ELR (cell line): ENCODE results near the gene SDF2L1.
"Not testable (repeated sequence)": the region's sequence is repeated elsewhere in the genome, so short reads cannot be mapped to it uniquely, and the experiment has no call there.

Source experiments
- DNase-seq: peaks from one replicate; pipeline ENCODE4 v3.0.0-alpha.2; 2015; ENCODE audit warnings: low read depth

The SDF2L1 gene, protein sequence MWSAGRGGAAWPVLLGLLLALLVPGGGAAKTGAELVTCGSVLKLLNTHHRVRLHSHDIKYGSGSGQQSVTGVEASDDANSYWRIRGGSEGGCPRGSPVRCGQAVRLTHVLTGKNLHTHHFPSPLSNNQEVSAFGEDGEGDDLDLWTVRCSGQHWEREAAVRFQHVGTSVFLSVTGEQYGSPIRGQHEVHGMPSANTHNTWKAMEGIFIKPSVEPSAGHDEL

DNA sequence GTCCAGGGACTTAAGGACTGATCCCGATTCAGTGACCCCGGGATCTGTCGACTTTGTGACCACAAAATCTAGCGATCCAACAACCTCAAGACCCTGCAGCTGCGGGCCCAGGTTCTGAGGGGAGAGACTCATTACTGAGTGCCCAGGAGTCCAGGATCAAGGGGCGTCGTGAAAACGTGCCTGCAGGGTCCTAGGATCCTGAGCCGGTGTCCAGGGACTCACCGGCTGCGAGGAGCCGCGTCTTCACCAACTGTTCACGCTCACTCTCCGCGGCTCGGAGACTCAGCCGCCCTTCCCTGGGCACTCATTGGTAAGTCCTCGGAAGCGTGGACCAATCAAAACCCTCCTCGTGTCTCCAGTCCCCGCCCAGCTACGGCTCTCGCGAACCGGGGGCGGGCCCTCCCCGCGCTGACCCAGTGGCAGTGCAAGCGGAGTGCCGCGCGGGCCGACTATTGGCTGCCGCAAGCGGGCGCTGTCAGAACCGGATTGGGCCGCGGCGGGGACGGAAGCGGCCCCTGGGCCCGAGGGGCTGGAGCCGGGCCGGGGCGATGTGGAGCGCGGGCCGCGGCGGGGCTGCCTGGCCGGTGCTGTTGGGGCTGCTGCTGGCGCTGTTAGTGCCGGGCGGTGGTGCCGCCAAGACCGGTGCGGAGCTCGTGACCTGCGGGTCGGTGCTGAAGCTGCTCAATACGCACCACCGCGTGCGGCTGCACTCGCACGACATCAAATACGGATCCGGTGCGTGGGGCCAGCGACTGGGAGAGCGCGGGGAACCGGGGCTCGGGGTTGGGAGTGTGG, at the start of gene SDF2L1:
Gene SDF2L1 (plus strand): TSS at position 514 of the 795 bp plus-strand sequence. CDS start 35 bp downstream, at position 549.
- peak; percentile 99 for DNase-seq

DNA sequence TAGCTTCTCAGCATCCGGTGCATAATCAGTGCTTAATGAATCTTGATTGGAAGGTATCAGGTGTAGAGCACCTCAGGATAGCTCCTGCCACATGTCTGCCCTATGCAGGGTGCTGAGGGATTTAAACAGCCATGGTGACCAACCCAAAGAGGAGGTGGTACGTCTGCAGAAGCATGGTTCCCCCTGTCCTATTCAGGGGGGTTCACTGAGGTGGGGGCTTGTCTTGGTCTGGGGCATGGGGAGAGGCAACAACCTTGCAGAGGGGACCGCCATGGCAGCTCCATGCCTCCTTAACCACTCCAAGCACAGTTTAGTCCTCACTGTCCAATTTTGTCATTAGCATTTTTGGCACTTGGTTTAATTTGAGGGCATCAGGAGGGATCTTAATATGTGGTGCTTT, 49.7 kb upstream of the SDF2L1 start:
- DNase-seq = no peak

DNA sequence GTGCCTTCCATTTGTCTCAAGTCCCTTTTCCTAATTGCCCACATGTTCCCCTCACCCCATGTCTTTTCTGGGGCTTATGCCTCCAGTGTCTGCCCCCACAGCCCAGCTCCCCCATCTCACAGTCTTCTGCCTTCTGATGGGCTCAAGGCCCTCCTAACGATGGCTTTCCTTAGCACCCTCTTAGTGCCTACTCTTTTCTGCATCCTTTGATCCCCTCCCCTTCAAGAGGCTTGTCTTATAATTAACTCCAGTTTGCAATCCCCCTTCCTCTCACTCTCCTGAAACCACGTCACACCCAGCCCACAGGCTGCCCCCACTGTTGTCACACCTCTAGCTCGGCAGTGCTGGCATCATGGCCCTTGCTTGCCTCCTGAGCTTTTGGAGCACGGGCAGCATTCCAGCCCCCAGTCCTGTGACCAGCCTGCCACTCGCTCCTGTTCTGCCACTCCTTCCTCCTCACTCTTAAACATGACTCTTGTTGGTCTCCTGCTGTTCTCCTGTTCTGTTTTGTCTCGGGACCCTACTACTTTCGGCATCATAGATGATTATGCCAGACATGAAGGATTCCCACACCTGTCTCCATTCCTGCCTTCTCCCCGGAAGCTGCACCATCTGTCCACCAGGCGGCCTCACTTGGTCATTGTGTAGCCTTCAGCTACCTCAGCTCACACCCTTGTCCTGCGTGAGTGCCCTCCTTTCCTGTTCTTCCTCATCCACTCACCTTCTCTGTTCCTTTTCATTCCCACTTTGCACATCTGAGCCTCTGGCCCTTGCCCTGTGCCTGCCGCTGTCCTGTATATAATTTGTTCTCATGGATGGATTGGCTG, 48.5 kb upstream of the SDF2L1 start:
- peak; percentile 35 for DNase-seq

DNA sequence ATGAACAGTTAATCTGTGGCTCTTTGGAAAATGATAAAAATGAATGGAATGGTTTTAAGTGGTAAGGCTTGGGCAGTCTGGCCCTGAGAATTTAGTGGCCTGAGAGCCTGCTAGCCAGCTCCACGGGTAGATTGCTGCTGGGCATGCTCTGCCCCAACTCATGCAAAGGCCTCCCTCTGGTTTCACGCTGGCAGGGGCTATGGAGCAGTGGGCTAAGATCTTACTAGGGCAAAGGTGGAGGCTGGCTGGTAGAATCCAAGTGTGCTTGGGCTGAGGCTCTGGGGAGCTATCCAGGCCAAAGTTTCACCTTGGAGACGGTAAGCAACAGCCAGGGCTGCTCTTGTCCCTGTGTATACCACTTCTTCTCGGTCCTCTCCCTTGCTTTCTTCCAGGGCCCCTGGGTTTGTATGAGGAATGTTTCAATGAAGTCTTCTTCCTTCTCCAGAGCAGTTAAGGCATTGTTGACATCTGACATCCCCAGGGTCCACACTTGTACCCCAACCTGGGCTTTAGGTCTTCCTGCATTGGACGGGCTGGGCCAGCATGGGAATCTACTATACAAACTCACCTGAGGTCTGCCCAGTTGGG, 47.1 kb upstream of the SDF2L1 start:
- DNase-seq = no peak

DNA sequence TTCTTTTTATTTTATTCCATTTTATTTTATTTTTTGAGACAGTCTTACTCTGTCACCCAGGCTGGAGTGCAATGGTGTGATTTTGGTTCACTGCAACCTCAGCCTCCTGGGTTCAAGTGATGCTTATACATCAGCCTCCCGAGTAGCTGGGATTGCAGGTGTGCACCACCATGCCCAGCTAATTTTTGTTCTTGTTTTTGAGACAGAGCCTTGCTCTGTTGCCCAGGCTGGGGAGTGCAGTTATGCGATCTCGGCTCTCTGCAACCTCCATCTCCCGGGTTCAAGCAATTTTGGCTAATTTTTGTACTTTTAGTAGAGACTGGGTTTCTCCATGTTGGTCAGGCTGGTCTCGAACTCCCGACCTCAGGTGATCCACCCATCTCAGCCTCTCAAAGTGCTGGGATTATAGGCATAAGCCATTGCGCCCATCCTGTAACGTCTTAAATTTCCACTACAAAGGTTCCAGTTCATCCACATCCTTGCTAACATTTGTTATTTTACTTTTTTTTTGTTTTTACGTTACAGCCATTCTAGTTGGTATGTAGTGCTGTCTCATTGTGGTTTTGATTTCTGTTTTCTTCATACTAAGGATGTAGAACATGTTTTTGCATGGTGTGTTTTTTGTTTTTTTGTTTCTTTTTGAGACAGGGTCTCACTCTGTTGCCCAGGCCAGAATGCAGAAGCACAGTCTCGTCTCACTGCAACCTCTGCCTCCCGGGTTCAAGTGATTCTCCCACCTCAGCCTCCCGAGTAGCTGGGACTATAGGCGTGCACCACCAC, 45.6 kb upstream of the SDF2L1 start:
- not testable (repeated sequence) for DNase-seq

DNA sequence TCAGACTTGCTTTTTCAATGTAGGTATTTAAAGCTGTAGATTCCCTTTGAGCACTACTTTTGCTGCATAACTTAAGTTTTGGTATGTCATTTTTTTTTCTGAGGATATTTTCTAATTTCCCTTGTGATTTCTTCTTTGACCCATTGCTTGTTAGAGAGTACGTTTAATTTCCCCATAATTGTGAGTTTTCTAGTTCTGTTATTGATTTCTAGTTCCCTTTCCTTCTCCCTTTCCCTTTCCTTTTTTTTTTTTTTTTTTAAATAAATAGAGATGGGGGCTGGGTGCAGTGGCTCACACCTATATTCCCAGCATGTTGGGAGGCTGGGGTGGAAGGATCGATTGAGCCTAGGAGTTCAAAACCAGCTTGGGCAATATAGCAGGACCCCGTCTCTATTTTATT, 43.8 kb upstream of the SDF2L1 start:
- no peak for DNase-seq

DNA sequence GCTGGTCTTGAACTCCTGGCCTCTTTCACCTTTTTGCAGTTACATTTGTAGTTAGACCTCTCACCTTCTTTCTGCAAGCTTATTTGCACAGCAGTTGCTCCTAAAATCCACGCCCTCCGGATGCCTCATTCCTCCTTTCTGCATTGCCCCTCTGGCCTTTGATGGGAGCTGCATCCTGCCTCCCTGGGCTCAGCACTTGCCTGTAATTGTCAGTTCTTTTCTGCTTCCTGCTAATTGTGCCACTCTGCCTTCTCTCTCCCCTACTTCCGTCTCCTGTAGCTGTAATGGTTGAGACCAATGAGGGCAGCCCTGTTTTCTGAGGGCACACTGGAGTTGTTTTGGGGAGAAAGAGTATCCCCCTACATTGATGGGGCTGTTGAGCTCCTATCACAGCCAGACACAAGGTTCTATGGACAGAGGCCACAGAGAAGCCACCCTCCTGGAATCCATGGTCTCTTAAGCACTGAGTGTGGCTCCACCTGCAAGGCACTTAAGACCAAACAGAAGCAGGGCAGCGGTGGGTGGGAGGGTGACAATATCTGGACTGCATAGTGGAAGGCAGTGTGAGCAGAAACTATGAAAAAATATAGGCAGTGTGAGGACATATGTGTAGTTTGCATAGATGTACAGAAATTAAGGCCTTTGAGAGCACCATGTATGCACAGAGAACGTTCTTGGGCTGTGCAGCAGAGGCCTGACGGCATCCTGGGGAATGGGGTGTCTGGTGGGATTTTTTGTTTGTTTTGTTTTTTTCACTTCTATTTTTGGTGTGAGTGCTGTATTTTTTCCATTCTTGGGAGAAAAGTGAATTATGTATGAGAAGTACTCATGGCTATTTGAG, 42.8 kb upstream of the SDF2L1 start:
- no peak for DNase-seq

DNA sequence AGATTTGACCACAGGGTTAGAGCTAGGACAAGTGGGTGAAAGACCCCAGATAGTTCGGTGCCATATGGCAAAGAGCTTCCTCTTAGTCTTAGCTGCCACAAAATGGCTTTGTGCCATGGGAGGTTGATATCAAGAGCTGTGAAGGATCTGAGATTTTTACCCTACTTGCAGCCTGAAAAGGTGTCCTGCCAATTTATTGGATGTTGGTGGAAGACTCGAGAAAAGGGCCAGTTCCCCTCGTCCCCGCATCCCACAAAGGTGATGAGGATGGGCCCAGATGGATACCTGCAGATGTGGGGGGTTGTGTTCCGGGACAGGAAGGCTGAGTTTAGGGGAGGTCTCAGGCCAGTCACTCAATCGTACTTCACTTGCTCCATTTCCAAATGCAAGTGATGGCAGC, 39.5 kb upstream of the SDF2L1 start:
- DNase-seq = no peak

DNA sequence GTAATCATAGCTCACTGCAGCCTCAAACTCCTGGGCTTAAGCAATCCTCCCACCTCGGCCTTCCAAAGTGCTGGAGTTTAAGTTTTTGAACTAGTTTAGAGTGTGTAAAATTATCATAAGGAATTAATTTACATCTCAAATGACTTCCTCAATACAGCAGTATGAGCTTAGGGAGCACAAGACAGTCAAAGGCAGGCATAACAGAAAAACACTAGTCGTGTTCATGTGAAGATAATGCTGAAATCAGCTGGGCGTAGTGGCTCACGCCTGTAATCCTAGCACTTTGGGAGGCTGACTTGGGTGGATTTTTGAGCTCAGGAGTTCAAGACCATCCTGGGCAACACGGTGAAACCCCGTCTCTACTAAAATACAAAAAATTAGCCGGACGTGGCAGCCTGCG, 38.1 kb upstream of the SDF2L1 start:
- no peak for DNase-seq

DNA sequence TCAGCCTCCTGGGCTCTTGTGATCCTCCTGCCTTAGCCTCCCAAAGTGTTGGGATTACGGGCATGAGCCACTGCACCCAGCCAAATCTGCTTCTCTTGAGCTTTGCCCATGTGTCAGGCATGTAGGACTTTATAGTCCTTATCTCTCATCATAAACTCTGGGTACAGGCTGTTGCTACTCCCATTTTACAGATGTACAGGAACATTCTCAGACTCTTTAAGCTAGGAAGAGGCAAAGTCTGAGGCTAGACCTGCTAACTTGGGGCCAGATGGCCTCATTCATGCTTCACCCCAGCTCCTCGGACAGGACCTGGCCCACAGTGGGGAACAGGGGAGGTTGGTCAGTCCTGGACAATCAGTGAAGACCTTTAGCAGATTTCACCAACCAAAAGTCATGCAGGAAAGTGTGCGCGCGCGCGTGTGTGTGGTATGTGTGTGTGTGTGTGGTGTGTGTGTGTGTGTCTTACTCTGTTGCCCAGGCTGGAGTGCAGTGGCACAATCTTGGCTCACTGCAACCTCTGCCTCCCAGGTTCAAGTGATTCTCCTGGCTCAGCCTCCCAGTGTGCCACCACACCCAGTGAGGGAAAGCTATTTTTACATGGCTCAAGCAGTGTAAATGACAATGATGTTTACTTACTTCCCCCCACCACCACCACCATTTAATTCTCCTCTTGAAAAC, 36.1 kb upstream of the SDF2L1 start:
- no peak for DNase-seq

DNA sequence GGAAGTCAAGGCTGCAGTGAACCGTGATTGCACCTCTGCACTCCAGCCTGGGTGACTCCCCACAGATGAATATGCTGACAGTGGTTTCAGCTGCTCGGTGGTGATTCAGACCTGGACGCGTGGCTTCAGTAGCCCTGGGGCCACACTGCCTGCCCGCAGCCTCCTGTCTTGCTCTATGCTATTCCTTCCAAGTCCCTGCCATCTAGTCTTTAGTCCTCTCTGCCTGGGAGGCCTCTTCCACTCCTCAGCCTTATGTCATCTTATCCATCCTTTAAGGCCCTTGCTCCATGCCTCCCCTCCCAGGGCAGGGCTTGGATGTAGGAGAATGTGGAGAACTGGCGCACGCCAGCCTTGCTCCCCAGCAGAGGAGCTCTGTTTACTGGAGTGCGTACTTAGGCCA, 35.3 kb upstream of the SDF2L1 start:
- peak; percentile 59 for DNase-seq

DNA sequence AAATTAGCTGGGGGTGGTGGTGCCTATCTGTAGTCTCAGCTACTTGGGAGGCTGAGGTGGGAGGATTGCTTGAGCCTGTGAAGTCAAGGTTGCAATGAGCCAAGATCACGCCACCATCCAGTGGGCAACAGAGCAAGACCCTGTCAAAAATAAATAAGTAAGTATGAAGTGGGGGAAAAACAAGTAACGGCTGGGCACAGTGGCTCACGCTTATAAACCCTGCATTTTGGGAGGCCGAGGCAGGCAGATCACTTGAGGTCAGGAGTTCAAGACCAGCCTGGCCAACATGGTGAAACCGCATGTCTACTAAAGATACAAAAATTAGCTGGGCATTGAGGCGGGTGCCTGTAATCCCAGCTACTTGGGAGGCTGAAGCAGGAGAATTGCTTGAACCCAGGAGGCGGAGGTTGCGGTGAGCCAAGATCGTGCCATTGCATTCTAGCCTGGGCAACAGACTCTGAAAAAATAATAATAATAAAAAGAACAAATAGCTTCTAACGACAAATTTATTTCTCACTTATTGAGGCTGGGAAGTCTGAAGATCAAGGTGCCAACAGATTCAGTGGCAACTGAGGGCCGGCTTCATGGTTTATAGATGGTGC, 32.4 kb upstream of the SDF2L1 start:
- DNase-seq = not testable (repeated sequence)

DNA sequence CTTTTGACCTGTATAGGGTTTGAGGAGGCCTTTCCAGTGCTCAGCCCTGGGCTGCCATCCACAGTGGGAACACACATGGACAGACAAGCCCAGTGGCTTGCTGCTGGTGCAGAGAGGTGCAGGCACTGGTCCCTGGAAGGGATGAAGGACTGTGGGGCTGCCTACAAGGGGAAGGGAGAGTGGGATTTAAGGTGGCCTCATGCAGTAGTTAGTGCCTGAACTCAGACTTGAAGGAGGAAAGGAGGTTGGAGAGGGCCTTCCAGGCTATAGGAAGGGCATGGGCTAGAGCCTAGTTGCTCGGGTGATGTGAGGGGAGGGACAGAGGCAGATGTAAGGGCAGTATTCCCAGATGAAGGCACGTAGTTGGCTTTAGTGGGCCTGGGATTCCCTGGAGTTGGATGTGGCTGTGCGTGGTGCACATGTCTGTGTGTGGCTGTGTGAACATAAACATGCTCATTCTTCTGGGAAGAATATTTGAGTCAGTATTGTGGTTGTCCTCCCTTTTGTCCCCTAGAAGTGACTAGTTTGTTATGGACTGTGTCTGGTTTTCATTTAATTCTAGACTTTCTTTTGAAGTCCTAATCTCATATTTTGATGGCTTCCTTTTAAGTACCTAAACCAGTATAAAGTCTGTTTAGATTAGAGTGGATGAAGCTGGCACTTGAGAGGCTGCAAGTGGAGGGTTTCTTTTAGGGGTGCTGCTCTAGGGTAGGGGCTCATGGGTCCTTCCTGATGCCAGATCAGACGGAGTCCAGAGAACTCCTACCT, 30.7 kb upstream of the SDF2L1 start:
- DNase-seq = no peak

DNA sequence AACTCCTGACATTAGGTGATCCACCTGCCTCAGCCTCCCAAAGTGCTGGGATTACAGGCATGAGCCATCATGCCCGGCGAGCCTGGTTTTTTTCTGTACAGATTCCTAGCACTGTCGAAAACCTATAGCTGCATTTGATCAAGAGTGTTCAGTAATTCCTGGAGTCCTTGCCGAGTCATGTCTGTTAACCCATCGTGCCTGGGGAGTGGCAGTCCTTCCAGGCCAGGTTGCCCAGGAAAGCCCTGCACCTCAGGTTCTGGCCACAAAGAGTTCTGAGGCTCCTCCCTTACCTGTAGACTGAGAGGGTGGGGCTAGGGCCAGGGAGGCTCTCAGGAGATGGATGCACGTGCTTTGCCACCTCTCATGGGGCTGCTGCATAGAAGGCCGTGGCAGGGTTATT, 29.2 kb upstream of the SDF2L1 start:
- DNase-seq = no peak

DNA sequence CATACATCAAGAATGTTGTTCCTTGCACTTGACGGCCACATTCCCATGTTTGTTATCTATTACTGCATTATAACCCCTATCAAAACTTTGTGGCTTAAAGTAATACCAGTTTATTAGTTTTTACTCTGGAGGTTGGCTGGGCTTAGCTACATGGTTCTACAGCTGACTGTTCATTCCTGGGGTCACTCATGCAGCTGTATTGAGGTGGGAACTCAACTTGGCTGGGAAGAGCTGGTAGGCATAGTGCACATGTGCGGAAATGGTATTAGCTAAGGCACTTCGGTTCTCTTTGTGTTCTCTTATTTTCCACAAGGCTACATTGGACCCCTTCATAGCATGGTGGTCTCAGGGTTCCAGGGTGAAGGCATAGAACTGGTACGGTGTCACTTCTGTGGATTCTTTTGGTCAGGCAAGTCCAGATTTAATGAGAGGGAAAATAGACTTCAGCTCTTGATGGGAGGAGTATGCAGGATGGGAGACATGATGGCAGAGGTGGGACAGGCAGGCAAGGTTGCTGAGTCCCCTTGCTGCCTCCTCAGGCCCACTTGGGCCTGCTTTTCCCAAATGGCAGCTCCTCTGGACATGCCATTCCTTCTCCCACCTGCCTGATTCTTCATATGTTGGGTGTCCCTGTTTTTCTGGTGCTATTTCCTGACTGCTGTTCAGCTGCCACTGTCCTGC, 28.4 kb upstream of the SDF2L1 start:
- DNase-seq = no peak

DNA sequence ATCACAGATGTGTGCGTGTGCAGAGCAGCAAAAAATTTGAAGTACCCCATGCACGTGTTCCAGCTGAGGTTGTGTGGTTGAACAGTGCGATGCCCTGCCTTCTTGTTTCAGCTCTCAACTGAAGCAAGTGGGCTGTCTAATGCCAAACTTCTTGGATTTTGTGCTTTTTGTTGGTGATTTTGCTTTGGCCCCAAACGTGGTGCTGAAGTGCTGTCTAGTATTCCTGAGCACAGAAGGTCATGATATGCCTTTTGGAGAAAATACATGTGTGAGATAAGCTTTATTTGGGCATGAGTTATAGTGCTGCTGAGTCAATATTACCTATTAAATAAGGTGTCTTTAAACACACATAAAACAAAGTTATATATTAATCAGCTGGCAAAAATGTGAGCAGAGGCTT, 26.4 kb upstream of the SDF2L1 start:
- no peak for DNase-seq

DNA sequence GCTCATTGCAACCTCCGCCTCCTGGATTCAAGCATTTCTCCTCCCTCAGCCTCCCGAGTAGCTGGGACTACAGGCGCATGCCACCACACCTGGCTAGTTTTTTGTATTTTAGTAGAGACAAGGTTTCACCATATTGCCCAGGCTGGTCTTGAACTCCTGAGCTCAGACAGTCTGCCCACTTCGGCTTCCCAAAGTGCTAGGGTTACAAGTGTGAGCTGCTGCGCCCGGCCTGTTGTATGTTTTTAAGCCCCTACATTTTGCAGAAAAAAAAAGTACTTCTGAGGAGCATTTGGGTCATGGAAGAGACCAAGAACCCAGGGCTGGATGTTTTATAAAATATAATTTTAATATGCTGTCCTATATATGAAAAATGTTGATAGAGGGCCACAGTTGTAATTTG, 24.8 kb upstream of the SDF2L1 start:
- DNase-seq = not testable (repeated sequence)

DNA sequence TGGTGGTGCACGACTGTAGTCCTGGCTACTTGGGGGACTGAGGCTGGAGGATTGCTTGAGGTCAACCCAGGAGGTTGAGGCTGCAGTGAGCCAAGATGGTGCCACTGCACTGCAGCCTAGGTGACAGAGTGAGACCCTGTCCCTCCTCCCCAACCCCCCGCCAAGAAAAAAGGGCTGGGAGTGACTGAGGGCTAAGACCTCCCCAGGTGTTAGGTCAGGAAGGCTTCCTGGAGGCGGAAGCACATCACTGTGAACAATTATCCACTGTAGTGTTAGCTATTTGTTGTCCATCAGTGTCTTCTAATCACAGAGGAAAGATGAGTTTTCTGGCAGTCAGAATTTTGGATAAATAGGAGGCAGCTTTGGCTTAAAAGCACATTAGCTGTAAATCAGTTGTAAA, 21.1 kb upstream of the SDF2L1 start:
- no peak for DNase-seq
